Neural cell (in vitro differentiated cells): ENCODE measurements around the gene KCNA3. TPM values are rescaled to one million over a fixed set of nuclear protein-coding genes. Genes with fewer than 3 reads are reported as not detected.

ENCODE experiments used
- H2AFZ ChIP-seq: fragments of 200-600, 300-800 bp; sonication (generic), shearing (Covaris generic); 2 replicates; pipeline ENCODE4 v1.6.0; 2014; ENCODE audit warnings: low read depth, mild to moderate bottlenecking, antibody characterized with exemption, low read length, moderate library complexity
- H3F3A ChIP-seq: fragments of 200-600 bp; shearing (Covaris generic); 2 replicates; pipeline ENCODE4 v1.6.1; 2016; ENCODE audit warnings: mild to moderate bottlenecking, moderate library complexity, mixed read lengths, antibody characterized with exemption, low read length; ENCODE audit not compliant: insufficient read depth, poor library complexity, severe bottlenecking
- H3K27ac ChIP-seq: fragments of 200-600, 300-800 bp; sonication (generic), shearing (Covaris generic); 2 replicates; pipeline ENCODE4 v1.5.1; 2014; ENCODE audit warnings: mild to moderate bottlenecking, low read length, moderate library complexity
- H3K27me3 ChIP-seq: fragments of 300-800, 200-600 bp; sonication (generic), shearing (Covaris generic); 2 replicates; pipeline ENCODE4 v1.6.0; 2014; ENCODE audit warnings: mild to moderate bottlenecking, low read depth, low read length, moderate library complexity; ENCODE audit not compliant: insufficient read depth
- H3K36me3 ChIP-seq: fragments of 300-800, 200-600 bp; sonication (generic), shearing (Covaris generic); 2 replicates; pipeline ENCODE4 v1.5.1; 2014; ENCODE audit warnings: mild to moderate bottlenecking, antibody characterized with exemption, low read length, moderate library complexity; ENCODE audit not compliant: insufficient read depth
- H3K4me2 ChIP-seq: fragments of 300-800, 200-600 bp; sonication (generic), shearing (Covaris generic); 2 replicates; pipeline ENCODE4 v1.6.0; 2014; ENCODE audit warnings: mild to moderate bottlenecking, low read length
- H3K4me3 ChIP-seq: fragments of 300-800, 200-600 bp; sonication (generic), shearing (Covaris generic); 2 replicates; pipeline ENCODE4 v1.5.1; 2014; ENCODE audit warnings: mild to moderate bottlenecking, low read length, moderate library complexity
- H3K79me2 ChIP-seq: fragments of 200-600 bp; shearing (Covaris generic); replicated peaks from 2 replicates; pipeline ENCODE4 v1.6.0; 2014; ENCODE audit warnings: mild to moderate bottlenecking, low read length, moderate library complexity; ENCODE audit not compliant: insufficient read depth
- H3K9ac ChIP-seq: fragments of 300-800, 200-600 bp; sonication (generic), shearing (Covaris generic); 2 replicates; pipeline ENCODE4 v1.6.1; 2016; ENCODE audit warnings: mild to moderate bottlenecking, low read length, mixed read lengths
- H3K9me2 ChIP-seq: fragments of 200-600 bp; shearing (Covaris generic); 2 replicates; pipeline ENCODE4 v1.6.1; 2016; ENCODE audit warnings: mild to moderate bottlenecking, low read length, mixed read lengths; ENCODE audit not compliant: insufficient read depth
- H3K9me3 ChIP-seq: fragments of 200-600, 300-800 bp; sonication (generic), shearing (Covaris generic); 2 replicates; pipeline ENCODE4 v1.6.1; 2016; ENCODE audit warnings: mild to moderate bottlenecking, mixed run types, low read length, moderate library complexity, mixed read lengths
- H4K20me1 ChIP-seq: fragments of 200-600 bp; shearing (Covaris generic); 2 replicates; pipeline ENCODE4 v1.6.1; 2016; ENCODE audit warnings: mild to moderate bottlenecking, mixed run types; ENCODE audit not compliant: insufficient read depth
- CTCF ChIP-seq: fragments of 450-650 bp; IDR thresholded peaks from 2 replicates; pipeline ENCODE4 v1.5.1; 2014; ENCODE audit warnings: antibody characterized with exemption, mild to moderate bottlenecking, moderate library complexity; ENCODE audit not compliant: poor library complexity, severe bottlenecking
- EZH2 ChIP-seq: fragments of 200-600, 300-800 bp; shearing (Covaris generic), sonication (generic); IDR thresholded peaks from 2 replicates; pipeline ENCODE4 v1.6.1; 2014; ENCODE audit warnings: antibody characterized with exemption, low read length, borderline replicate concordance, mild to moderate bottlenecking; ENCODE audit not compliant: insufficient read depth, poor library complexity, severe bottlenecking
- POLR2AphosphoS5 ChIP-seq: IDR thresholded peaks from 2 replicates; pipeline ENCODE4 v1.6.1; 2012
- REST ChIP-seq: IDR thresholded peaks from 2 replicates; pipeline ENCODE4 v1.6.1; 2012; ENCODE audit warnings: borderline replicate concordance
- SMC3 ChIP-seq: fragments of 450-650 bp; conservative IDR thresholded peaks from 2 replicates; pipeline ENCODE4 v1.6.1; 2014; ENCODE audit warnings: antibody characterized with exemption, mild to moderate bottlenecking, moderate library complexity; ENCODE audit not compliant: poor library complexity
- TAF1 ChIP-seq: IDR thresholded peaks from 2 replicates; pipeline ENCODE4 v1.6.1; 2012; ENCODE audit warnings: low read depth
- polyA plus RNA-seq: library from polyadenylated mRNA; depleted of rRNA; stranded (reverse); fragments of >200 nt; gene quantifications from 2 replicates; pipeline ENCODE4 v1.2.3, GENCODE V29; 2014

The KCNA3 gene
- polyA plus RNA-seq, 1 donor from 2014 or later, result 5.6 TPM

GRCh38 chr1:110684491-110684890, 9.8 kb upstream of the KCNA3 start:
- TF ChIP-seq CTCF, result no peak
- TF ChIP-seq EZH2, result no peak
- no peak for TF ChIP-seq SMC3
- TF ChIP-seq POLR2AphosphoS5, result no peak
- TF ChIP-seq TAF1, result no peak
- TF ChIP-seq REST, result no peak
- no peak overlapping the region for H2AFZ ChIP-seq
- H3K27ac ChIP-seq, result no peak overlapping the region
- H3K9me2 ChIP-seq, result no peaks in the 10 kb centered on the region
- no peaks in the 10 kb centered on the region for H3K79me2 ChIP-seq
- H3F3A ChIP-seq, result no peaks in the 10 kb centered on the region
- H3K9me3 ChIP-seq, result no peaks in the 10 kb centered on the region
- no peaks in the 10 kb centered on the region for H4K20me1 ChIP-seq
- H3K9ac ChIP-seq, result no peak overlapping the region
- peaks cover 8% of the 10 kb centered on the region for H3K27me3 ChIP-seq
- no peaks in the 10 kb centered on the region for H3K36me3 ChIP-seq
- H3K4me2 ChIP-seq, result no peak overlapping the region
- H3K4me3 ChIP-seq, result no peak overlapping the region

DNA sequence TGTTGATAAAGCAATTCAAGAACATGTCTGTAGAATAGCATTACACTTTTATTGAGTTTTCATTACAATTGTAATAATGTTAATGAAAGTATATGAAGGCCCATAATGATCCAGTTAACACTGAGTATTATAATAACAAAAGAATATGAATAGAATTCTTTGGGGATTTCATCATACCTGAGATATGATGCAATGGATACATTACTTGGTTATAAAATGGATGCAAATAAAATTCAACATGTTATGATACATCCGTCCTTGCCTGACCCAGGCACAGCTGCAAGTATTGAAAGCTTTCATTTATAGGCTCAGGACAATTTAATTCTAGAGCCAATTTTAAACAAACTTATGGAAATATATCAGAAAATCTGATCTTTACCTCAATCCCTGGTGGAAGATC, 8.2 kb upstream of the KCNA3 start:
- TF ChIP-seq CTCF (no peak), TAF1 (no peak), SMC3 (no peak), EZH2 (no peak)
- H3F3A ChIP-seq, result no peaks in the 10 kb centered on the region
- no peaks in the 10 kb centered on the region for H4K20me1 ChIP-seq
- no peak overlapping the region for H3K4me3 ChIP-seq
- H3K27me3 ChIP-seq, result peaks cover 8% of the 10 kb centered on the region
- H3K9me3 ChIP-seq, result no peaks in the 10 kb centered on the region
- H3K4me2 ChIP-seq, result no peak overlapping the region
- no peak overlapping the region for H3K9ac ChIP-seq
- no peaks in the 10 kb centered on the region for H3K79me2 ChIP-seq
- no peaks in the 10 kb centered on the region for H3K36me3 ChIP-seq
- H3K9me2 ChIP-seq, result no peaks in the 10 kb centered on the region
- no peak overlapping the region for H2AFZ ChIP-seq
- no peak overlapping the region for H3K27ac ChIP-seq
